Endothelial cell of umbilical vein (primary cell): Measurements from ENCODE around the gene NCOA5. TPM values are rescaled to one million over a fixed set of nuclear protein-coding genes. Genes with fewer than 3 reads are reported as not detected.

Experiments
- BruUV-seq: library from RNA; stranded (reverse); fragments of 400-500 nt; replicated peaks from 2 replicates; lab custom pipeline; 2021; lab: Mats Ljungman, UMichigan
- CTCF ChIA-PET: fragments of 300-600, 350-600 bp; sonication (Branson Sonifier 250); formaldehyde crosslinking; loops from one replicate; lab custom pipeline; 2021; ENCODE audit warnings: antibody characterized with exemption, inconsistent platforms; lab: Charles Lee
- POLR2A ChIA-PET: fragments of 300-600, 350-600 bp; sonication (Branson Sonifier 250); formaldehyde crosslinking; loops from one replicate; lab custom pipeline; 2021; ENCODE audit warnings: antibody characterized with exemption, inconsistent platforms; lab: Charles Lee
- DNase-seq: peaks from one replicate; pipeline ENCODE4 v3.0.0-alpha.2; 2011; ENCODE audit warnings: low read depth, low spot score
- FAIRE-seq: peaks from 2 replicates; lab custom pipeline; 2011; peaks lifted over from hg19 to GRCh38; lab: Jason Lieb, UNC
- H2AFZ ChIP-seq: 2 replicates; pipeline ENCODE4 v1.6.0; 2012; ENCODE audit warnings: low read depth, low read length, control low read depth, inconsistent platforms
- H3K27ac ChIP-seq: 2 replicates; pipeline ENCODE4 v1.5.1; 2011; ENCODE audit warnings: low read depth, mild to moderate bottlenecking, control low read depth, low read length, moderate library complexity; ENCODE audit not compliant: insufficient read depth
- H3K27me3 ChIP-seq, 2 experiments: 2 replicates each; pipeline versions ENCODE4 v1.6.0 to v1.6.1; 2011; ENCODE audit warnings: low read length in 2 of 2, mixed read lengths in 1 of 2; ENCODE audit not compliant: control insufficient read depth in 2 of 2, insufficient read depth in 2 of 2
- H3K36me3 ChIP-seq, 2 experiments: 2 replicates in 1 of 2; 3 replicates in 1 of 2; pipeline ENCODE4 v1.5.1; 2011; ENCODE audit warnings: low read length in 2 of 2, mild to moderate bottlenecking in 1 of 2, moderate library complexity in 1 of 2; ENCODE audit not compliant: control insufficient read depth in 2 of 2, insufficient read depth in 2 of 2; ENCODE audit errors: extremely low read depth in 1 of 2
- H3K4me1 ChIP-seq: 3 replicates; pipeline ENCODE4 v1.5.1; 2011; ENCODE audit warnings: mild to moderate bottlenecking, low read length; ENCODE audit not compliant: control insufficient read depth, insufficient read depth; ENCODE audit errors: extremely low read depth
- H3K4me2 ChIP-seq: 2 replicates; pipeline ENCODE4 v1.6.1; 2011; ENCODE audit warnings: low read length, control low read depth, mixed read lengths; ENCODE audit not compliant: insufficient read depth
- H3K4me3 ChIP-seq, 3 experiments: fragments of 200-600 bp in 1 of 3; sonication (generic), shearing (Covaris generic) in 1 of 3; replicated peaks in 1 of 3; 2 replicates each; pipeline ENCODE4 v1.5.1; 2011 to 2016; ENCODE audit warnings: control low read depth in 3 of 3, low read length in 3 of 3, mild to moderate bottlenecking in 2 of 3, inconsistent platforms in 1 of 3, low read depth in 1 of 3, moderate library complexity in 1 of 3; ENCODE audit not compliant: insufficient read depth in 1 of 3
- H3K79me2 ChIP-seq: 2 replicates; pipeline ENCODE4 v1.6.0; 2012; ENCODE audit warnings: low read length, inconsistent platforms; ENCODE audit not compliant: control insufficient read depth, insufficient read depth
- H3K9ac ChIP-seq: replicated peaks from 2 replicates; pipeline ENCODE3; 2011; ENCODE audit warnings: low read length, control low read depth; ENCODE audit not compliant: insufficient read depth; ENCODE audit errors: extremely low read depth
- H3K9me1 ChIP-seq: replicated peaks from 3 replicates; pipeline ENCODE4 v1.6.0; 2011; ENCODE audit warnings: mild to moderate bottlenecking, low read length; ENCODE audit not compliant: control insufficient read depth, insufficient read depth; ENCODE audit errors: extremely low read depth
- H3K9me3 ChIP-seq: replicated peaks from 2 replicates; pipeline ENCODE4 v1.5.1; 2012; ENCODE audit warnings: low read length, inconsistent platforms; ENCODE audit not compliant: control insufficient read depth, insufficient read depth
- H4K20me1 ChIP-seq: replicated peaks from 2 replicates; pipeline ENCODE3; 2011; ENCODE audit warnings: mild to moderate bottlenecking, low read length; ENCODE audit not compliant: control insufficient read depth, insufficient read depth; ENCODE audit errors: extremely low read depth
- EZH2 ChIP-seq: IDR thresholded peaks from 2 replicates; pipeline ENCODE4 v1.6.1; 2012; ENCODE audit warnings: borderline replicate concordance, low read depth, mild to moderate bottlenecking, moderate library complexity, low read length, inconsistent platforms; ENCODE audit not compliant: severe bottlenecking
- FOS ChIP-seq: IDR thresholded peaks from 2 replicates; pipeline ENCODE4 v1.6.1; 2011; ENCODE audit warnings: mild to moderate bottlenecking, low read length, moderate library complexity, borderline replicate concordance; ENCODE audit not compliant: insufficient read depth
- GATA2 ChIP-seq: IDR thresholded peaks from 2 replicates; pipeline ENCODE4 v1.7.0; 2011; ENCODE audit warnings: low read depth, mild to moderate bottlenecking, moderate library complexity, mixed read lengths, low read length; ENCODE audit not compliant: insufficient read length, insufficient read depth
- JUN ChIP-seq: IDR thresholded peaks from 2 replicates; pipeline ENCODE4 v1.6.1; 2011; ENCODE audit warnings: borderline replicate concordance, low read depth; ENCODE audit not compliant: insufficient read length, insufficient read depth
- MYC ChIP-seq: IDR thresholded peaks from one replicate; pipeline ENCODE4 v1.6.1; 2011; ENCODE audit warnings: mild to moderate bottlenecking, low read depth, low read length
- POLR2A ChIP-seq: IDR thresholded peaks from 2 replicates; pipeline ENCODE4 v1.6.1; 2012; ENCODE audit warnings: low read depth, mild to moderate bottlenecking, control low read depth, low read length
- POLR2AphosphoS5 ChIP-seq: IDR thresholded peaks from 2 replicates; pipeline ENCODE4 v1.6.1; 2012; ENCODE audit warnings: low read depth, mild to moderate bottlenecking, control low read depth, low read length, moderate library complexity; ENCODE audit not compliant: insufficient read depth
- dilution Hi-C: fragments of 300-500 bp; cut with MboI; formaldehyde crosslinking; loops from one replicate; pipeline ENCODE4 v1.15.0; 2019; ENCODE audit warnings: low sequenced_read_pairs; ENCODE audit not compliant: extremely low pct_ligation_motif_present
- intact Hi-C: fragments of 100-400 bp; cut with micrococcal nuclease; formaldehyde crosslinking; loops from one replicate; pipeline ENCODE4 v1.10.0; 2022
- polyA plus RNA-seq, 4 experiments: library from polyadenylated mRNA; depleted of rRNA in 3 of 4; stranded (reverse) in 3 of 4; unstranded in 1 of 4; fragments of >200 nt; gene quantifications; 2 replicates each; pipeline versions ENCODE4 v1.2.1 to v1.2.3, GENCODE V29; 2011 to 2012; ENCODE audit warnings: missing spikeins in 1 of 4
- total RNA-seq: library from RNA; stranded (reverse); gene quantifications from 2 replicates; pipeline ENCODE4 v1.2.3, GENCODE V29; 2021
- TF ChIP-seq, protein P1 (sequence below), 2 donors: IDR thresholded peaks; 1 replicate in 1 of 2; 2 replicates in 1 of 2; pipeline ENCODE4 v1.5.1; 2011; ENCODE audit warnings: low read length in 2 of 2, mild to moderate bottlenecking in 2 of 2, moderate library complexity in 2 of 2, control low read depth in 1 of 2, inconsistent platforms in 1 of 2, low read depth in 1 of 2; ENCODE audit not compliant: insufficient read depth in 1 of 2; ENCODE audit errors: extremely low read depth in 1 of 2
- TF ChIP-seq, protein P2 (sequence below): IDR thresholded peaks from 2 replicates; pipeline ENCODE4 v1.6.1; 2011; ENCODE audit not compliant: insufficient read depth, insufficient read length

The NCOA5 gene
- total and polyA plus RNA-seq, 2 donors (not counting 3 experiments of a cell fraction or from before 2014, with no cell fraction given): 32.0 to 39.5 TPM

DNA sequence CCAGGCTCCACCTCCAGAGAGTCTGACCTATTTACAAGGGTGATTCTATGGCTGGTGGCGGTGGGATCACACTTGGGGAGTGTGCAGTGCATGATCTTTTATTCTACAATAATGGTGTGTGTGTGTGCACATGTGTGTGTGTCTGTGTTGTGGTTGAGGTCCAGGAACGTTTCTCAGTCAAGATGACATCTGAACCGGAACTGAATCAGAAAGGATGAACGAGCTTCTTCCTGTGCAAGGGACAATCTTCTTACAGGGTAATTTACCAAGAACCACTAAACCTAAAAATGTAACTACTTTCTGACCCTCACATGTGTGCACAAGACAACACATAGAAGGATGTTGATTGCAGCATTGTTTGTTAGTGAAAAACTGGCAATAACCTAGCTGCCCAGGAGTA, 72.5 kb downstream of the NCOA5 start:
- BruUV-seq: no TSS peak
- DNase-seq (no peak), FAIRE-seq (no peak)
- TF ChIP-seq EZH2 (no peak), MYC (no peak), POLR2A (no peak), GATA2 (no peak), FOS (no peak), JUN (no peak), POLR2AphosphoS5 (no peak)
- TF ChIP-seq, protein P1, sequence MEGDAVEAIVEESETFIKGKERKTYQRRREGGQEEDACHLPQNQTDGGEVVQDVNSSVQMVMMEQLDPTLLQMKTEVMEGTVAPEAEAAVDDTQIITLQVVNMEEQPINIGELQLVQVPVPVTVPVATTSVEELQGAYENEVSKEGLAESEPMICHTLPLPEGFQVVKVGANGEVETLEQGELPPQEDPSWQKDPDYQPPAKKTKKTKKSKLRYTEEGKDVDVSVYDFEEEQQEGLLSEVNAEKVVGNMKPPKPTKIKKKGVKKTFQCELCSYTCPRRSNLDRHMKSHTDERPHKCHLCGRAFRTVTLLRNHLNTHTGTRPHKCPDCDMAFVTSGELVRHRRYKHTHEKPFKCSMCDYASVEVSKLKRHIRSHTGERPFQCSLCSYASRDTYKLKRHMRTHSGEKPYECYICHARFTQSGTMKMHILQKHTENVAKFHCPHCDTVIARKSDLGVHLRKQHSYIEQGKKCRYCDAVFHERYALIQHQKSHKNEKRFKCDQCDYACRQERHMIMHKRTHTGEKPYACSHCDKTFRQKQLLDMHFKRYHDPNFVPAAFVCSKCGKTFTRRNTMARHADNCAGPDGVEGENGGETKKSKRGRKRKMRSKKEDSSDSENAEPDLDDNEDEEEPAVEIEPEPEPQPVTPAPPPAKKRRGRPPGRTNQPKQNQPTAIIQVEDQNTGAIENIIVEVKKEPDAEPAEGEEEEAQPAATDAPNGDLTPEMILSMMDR (IDR thresholded peaks at IDR 0.05; ENCODE audit: extremely low read depth in 1 of 2, insufficient read depth in 1 of 2, low read depth in 1 of 2, low read length in 2 of 2): no peak
- TF ChIP-seq, protein P2, sequence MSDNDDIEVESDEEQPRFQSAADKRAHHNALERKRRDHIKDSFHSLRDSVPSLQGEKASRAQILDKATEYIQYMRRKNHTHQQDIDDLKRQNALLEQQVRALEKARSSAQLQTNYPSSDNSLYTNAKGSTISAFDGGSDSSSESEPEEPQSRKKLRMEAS: no peak
- H3K9me3 ChIP-seq: no peaks in the 10 kb centered on the region
- CTCF ChIA-PET: interaction anchor here (0.8 to 1.4 kb wide), 3 partner anchors 30 to 71 kb away, joined by 3 to 4 read pairs (median 3); no protein-coding TSS in a partner anchor
- no peaks in the 10 kb centered on the region for H4K20me1 ChIP-seq
- no peak overlapping the region for H2AFZ ChIP-seq
- no peaks in the 10 kb centered on the region for H3K79me2 ChIP-seq
- H3K9ac ChIP-seq: no peak overlapping the region
- no peaks in the 10 kb centered on the region for H3K36me3 ChIP-seq
- H3K27me3 ChIP-seq: peaks cover 18 to 26% of the 10 kb centered on the region in 2 experiments
- H3K4me3 ChIP-seq: no peak overlapping the region
- no peaks in the 10 kb centered on the region for H3K9me1 ChIP-seq
- intact Hi-C loops (no loop called here), dilution Hi-C loops (no loop called here)
- H3K4me2 ChIP-seq: no peak overlapping the region
- POLR2A ChIA-PET: no interaction called here
- H3K4me1 ChIP-seq: no peaks in the 10 kb centered on the region
- H3K27ac ChIP-seq: no peak overlapping the region
